ENCODE results near the gene PSMD2.
A peak's percentile ranks its signal among the peaks of the same experiment; 100 is the strongest.

PSMD2 gene

DNA sequence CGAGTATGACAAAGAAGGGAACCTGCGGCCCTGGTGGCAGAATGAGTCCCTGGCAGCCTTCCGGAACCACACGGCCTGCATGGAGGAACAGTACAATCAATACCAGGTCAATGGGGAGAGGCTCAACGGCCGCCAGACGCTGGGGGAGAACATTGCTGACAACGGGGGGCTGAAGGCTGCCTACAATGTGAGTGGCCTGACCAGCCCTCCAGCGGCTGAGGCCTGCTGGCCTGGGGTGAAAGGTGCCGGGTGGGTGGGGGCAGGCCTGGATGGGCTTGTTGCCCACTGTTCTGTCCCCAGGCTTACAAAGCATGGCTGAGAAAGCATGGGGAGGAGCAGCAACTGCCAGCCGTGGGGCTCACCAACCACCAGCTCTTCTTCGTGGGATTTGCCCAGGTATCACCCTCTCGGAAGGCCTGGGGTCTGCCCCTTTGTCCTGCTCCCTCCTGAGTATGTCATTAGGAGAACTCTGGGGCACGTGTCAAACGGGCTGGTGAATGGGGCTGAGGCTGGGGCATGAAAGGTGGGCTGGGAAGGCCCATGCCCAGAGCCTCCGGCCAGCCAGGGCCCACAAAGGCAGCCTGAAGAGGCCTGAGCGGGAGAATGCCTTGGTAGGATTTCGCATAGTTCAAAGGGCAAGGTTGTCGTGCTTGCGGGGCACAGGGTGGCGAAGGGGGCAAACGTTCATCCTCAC is 7.8 kb upstream of the PSMD2 start:
- peaks cover 18% of the 10 kb centered on the region for H3K27me3 Mint-ChIP-seq
- no peaks in the 10 kb centered on the region for H3K4me1 Mint-ChIP-seq
- no peaks in the 10 kb centered on the region for H3K9me3 Mint-ChIP-seq
- DNase-seq (ENCODE audit: low spot score in 2 of 2) (no peak), ATAC-seq (replicated peaks; ENCODE audit: extremely low read depth, poor library complexity, severe bottlenecking) (no peak)
- no peak overlapping the region for H3K4me3 Mint-ChIP-seq
- H3K36me3 Mint-ChIP-seq (ENCODE audit: insufficient read depth): no peaks in the 10 kb centered on the region
- peak overlapping the region; percentile 46 for H3K27ac Mint-ChIP-seq (ENCODE audit: low read depth)

DNA sequence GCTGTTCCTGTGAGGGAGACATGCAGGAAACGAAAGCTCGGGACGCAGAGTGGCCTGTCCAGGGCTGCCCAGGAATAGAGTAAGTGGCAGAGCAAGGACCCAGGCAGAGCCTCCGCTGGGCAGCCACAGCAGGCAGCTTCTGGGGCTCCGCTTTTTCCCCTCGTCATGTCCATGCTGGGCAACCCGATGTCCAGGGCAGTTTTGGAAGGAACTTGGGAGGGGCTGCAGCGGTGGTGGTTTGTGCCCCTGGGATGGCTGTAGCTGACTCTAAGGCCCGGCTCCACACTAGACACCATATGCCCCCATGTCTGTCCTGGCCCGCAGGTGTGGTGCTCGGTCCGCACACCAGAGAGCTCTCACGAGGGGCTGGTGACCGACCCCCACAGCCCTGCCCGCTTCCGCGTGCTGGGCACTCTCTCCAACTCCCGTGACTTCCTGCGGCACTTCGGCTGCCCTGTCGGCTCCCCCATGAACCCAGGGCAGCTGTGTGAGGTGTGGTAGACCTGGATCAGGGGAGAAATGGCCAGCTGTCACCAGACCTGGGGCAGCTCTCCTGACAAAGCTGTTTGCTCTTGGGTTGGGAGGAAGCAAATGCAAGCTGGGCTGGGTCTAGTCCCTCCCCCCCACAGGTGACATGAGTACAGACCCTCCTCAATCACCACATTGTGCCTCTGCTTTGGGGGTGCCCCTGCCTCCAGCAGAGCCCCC is 7.1 kb upstream of the PSMD2 start:
- no peaks in the 10 kb centered on the region for H3K36me3 Mint-ChIP-seq (ENCODE audit: insufficient read depth)
- no peak for DNase-seq (ENCODE audit: low spot score in 2 of 2)
- ATAC-seq (replicated peaks; ENCODE audit: extremely low read depth, poor library complexity, severe bottlenecking): no peak
- no peaks in the 10 kb centered on the region for H3K4me1 Mint-ChIP-seq
- no peak overlapping the region for H3K4me3 Mint-ChIP-seq
- peak overlapping the region; percentile 46 for H3K27ac Mint-ChIP-seq (ENCODE audit: low read depth)
- peaks cover 11% of the 10 kb centered on the region for H3K27me3 Mint-ChIP-seq
- H3K9me3 Mint-ChIP-seq: no peaks in the 10 kb centered on the region

DNA sequence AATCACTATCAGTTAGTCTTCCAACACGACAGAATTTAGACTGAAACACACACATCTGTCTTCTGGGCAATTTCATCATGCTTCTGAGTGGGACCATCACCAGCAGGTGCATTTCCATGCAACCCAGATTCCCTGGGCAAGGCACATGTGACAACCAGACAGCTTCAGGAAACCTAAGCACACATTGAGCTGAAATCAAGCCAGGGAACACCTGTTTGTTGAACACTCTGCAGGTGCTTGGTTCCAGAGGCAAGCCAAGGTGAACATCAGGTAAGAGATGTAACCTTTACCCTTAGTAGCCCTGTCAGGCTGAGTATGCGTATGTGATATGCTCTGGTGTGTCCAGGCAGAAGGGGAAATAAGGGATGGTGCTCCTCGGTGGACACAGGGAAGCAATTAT is 3.3 kb upstream of the PSMD2 start:
- ATAC-seq (replicated peaks; ENCODE audit: extremely low read depth, poor library complexity, severe bottlenecking) (no peak), DNase-seq (ENCODE audit: low spot score in 2 of 2) (no peak)
- no peak overlapping the region for H3K27ac Mint-ChIP-seq (ENCODE audit: low read depth)
- H3K4me3 Mint-ChIP-seq: no peak overlapping the region
- H3K27me3 Mint-ChIP-seq: no peaks in the 10 kb centered on the region
- H3K9me3 Mint-ChIP-seq: no peaks in the 10 kb centered on the region
- H3K4me1 Mint-ChIP-seq: peaks cover 19% of the 10 kb centered on the region
- H3K36me3 Mint-ChIP-seq (ENCODE audit: insufficient read depth): peaks cover 20% of the 10 kb centered on the region

DNA sequence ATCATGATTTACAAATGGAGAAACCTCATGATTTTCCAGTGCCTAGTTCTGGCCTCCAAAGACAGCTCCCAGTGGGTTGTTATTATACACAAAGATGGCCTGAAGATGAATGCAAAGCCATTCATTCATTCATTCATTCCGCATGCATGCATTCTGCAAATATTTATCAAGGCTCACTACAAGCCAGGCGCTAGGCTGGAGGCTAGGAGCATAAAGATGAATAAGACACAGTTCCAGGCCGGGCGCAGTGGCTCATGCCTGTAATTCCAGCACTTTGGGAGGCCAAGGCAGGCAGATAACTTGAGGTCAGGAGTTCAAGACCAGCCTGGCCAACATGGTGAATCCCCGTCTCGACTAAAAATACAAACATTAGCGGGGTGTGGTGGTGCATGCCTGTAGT is 2.4 kb upstream of the PSMD2 start:
- ATAC-seq (replicated peaks; ENCODE audit: extremely low read depth, poor library complexity, severe bottlenecking) (no peak), DNase-seq (ENCODE audit: low spot score in 2 of 2) (no peak)
- no peak overlapping the region for H3K4me3 Mint-ChIP-seq
- H3K4me1 Mint-ChIP-seq: peaks cover 20% of the 10 kb centered on the region
- peaks cover 27% of the 10 kb centered on the region for H3K36me3 Mint-ChIP-seq (ENCODE audit: insufficient read depth)
- H3K9me3 Mint-ChIP-seq: no peaks in the 10 kb centered on the region
- no peaks in the 10 kb centered on the region for H3K27me3 Mint-ChIP-seq
- no peak overlapping the region for H3K27ac Mint-ChIP-seq (ENCODE audit: low read depth)

DNA sequence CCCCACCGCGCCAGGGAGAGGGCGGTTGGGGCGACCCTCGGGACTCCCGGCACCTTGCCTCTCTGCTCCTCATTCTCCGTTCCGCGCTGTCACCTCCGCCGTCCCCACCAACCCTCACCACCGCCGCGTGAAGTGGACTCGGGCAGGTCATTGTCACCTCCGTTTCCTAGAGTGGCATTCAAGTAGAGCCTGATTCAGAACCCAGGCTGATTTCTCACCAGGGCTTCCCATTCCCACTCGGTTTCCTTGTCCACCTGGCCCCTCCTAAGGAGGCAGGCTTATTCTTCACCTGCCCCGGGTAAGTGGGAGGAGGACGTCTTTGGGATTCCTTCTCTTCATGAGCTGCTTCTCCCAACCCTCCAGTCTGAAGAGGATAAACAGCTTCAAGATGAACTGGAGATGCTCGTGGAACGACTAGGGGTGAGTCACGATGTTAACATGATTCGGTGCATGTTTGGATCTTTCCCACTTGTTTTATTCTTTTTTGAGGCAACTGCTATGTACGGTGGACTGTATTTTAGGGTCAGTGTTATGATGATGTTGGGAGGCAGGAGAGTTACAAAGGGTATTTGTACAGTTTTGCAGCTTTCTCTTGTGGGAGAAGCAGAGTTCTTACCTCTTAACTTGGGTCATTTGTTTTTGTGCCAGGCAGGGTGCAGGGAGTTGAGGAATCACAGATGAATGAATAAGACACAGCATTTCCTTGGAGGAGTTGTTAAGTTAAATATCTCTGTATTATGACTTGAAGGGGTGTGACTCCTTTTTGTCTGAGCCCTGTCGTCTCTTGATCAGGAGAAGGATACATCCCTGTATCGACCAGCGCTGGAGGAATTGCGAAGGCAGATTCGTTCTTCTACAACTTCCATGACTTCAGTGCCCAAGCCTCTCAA is 692 bp downstream of the PSMD2 start:
- no peak for DNase-seq (ENCODE audit: low spot score in 2 of 2)
- peaks cover 25% of the 10 kb centered on the region for H3K4me1 Mint-ChIP-seq

DNA sequence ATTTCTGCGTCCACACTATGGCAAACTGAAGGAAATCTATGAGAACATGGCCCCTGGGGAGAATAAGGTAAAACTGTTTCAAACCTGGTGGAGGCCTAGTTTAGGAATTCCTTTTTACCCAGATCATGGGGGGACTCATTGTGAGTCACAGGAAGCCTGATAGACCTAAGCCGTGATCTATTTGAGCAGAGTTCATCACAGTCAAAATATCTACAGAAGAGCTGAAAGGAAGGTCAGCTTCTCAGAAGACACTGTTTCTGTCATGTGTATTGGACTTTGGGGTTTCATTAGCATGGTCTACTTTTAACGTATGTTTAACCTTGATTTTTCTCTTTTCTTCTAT is 1.3 kb downstream of the PSMD2 start:
- Mint-ChIP-seq H3K27ac (ENCODE audit: low read depth) (no peak overlapping the region), H3K4me3 (peak overlapping the region; percentile 93), H3K4me1 (peaks cover 25% of the 10 kb centered on the region), H3K9me3 (no peaks in the 10 kb centered on the region), H3K27me3 (no peaks in the 10 kb centered on the region), H3K36me3 (ENCODE audit: insufficient read depth) (peaks cover 55% of the 10 kb centered on the region)
- no peak for ATAC-seq (replicated peaks; ENCODE audit: extremely low read depth, poor library complexity, severe bottlenecking)
- no peak for DNase-seq (ENCODE audit: low spot score in 2 of 2)

More for the DNA sequence above, 692 bp downstream of the PSMD2 start:
- Mint-ChIP-seq H3K27ac (ENCODE audit: low read depth) (peak overlapping the region; percentile 99), H3K4me3 (peak overlapping the region; percentile 93), H3K27me3 (no peaks in the 10 kb centered on the region), H3K9me3 (no peaks in the 10 kb centered on the region), H3K36me3 (ENCODE audit: insufficient read depth) (peaks cover 50% of the 10 kb centered on the region)
- no peak for ATAC-seq (replicated peaks; ENCODE audit: extremely low read depth, poor library complexity, severe bottlenecking)

DNA sequence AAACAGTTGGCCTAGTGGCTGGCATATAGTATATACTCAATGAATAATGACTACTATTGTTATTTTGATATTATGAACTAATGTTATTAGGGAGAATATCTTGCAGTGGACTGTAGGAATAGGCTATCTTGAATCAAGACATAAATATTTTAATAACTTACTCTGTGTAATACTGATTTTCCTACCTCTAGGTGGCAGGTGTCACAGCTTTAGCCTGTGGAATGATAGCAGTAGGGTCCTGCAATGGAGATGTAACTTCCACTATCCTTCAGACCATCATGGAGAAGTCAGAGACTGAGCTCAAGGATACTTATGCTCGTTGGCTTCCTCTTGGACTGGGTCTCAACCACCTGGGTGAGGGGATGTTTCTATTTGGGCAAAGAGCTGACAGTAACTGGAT is 6.5 kb downstream of the PSMD2 start:
- peaks cover 75% of the 10 kb centered on the region for H3K36me3 Mint-ChIP-seq (ENCODE audit: insufficient read depth)
- H3K9me3 Mint-ChIP-seq: no peaks in the 10 kb centered on the region
- H3K4me3 Mint-ChIP-seq: no peak overlapping the region
- no peaks in the 10 kb centered on the region for H3K27me3 Mint-ChIP-seq
- H3K4me1 Mint-ChIP-seq: peaks cover 14% of the 10 kb centered on the region
- no peak overlapping the region for H3K27ac Mint-ChIP-seq (ENCODE audit: low read depth)
- no peak for ATAC-seq (replicated peaks; ENCODE audit: extremely low read depth, poor library complexity, severe bottlenecking)
- DNase-seq (ENCODE audit: low spot score in 2 of 2): no peak

DNA sequence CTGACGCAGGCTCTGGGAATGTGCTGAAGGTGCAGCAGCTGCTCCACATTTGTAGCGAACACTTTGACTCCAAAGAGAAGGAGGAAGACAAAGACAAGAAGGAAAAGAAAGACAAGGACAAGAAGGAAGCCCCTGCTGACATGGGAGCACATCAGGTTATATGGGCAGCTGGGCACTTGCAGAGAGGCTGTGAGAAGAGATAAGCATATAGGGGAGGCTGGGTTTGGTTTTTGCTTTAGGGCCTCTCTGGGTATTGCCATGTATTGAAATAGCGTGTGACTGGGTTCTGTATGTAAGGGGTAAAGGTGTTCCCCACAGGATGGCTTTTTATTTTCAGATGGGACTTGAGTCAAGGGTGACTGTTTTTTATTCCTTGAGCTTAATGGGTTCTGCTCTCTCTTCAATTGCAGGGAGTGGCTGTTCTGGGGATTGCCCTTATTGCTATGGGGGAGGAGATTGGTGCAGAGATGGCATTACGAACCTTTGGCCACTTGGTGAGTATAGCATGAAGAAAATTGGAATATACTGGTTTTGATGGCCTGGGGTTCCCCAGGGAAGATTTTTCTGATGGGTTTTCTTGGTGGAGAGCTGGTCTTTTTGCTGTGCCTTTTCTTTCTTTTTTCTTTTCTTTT is 7.4 kb downstream of the PSMD2 start:
- peaks cover 70% of the 10 kb centered on the region for H3K36me3 Mint-ChIP-seq (ENCODE audit: insufficient read depth)
- ATAC-seq (replicated peaks; ENCODE audit: extremely low read depth, poor library complexity, severe bottlenecking): no peak
- H3K27ac Mint-ChIP-seq (ENCODE audit: low read depth): no peak overlapping the region

DNA sequence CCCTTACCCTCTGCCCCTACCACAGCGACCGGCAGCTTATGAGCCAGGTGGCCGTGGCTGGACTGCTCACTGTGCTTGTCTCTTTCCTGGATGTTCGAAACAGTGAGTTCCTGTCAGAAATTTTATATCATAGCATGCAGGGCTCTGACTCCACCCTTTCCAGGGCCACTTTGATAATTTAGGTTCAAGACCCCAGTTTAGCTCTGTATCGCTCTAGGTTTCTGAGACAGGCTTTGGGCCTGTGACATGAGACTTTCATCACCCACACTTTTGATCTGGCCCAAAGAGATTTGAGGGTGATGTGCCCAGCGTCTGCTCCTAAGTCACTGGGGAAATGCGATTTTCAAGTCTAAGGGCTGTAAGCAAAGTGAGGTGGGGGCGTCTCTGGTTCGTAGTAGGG is 8.9 kb downstream of the PSMD2 start:
- Mint-ChIP-seq H3K4me1 (peaks cover 11% of the 10 kb centered on the region), H3K27me3 (no peaks in the 10 kb centered on the region), H3K27ac (ENCODE audit: low read depth) (no peak overlapping the region), H3K4me3 (no peak overlapping the region), H3K9me3 (no peaks in the 10 kb centered on the region), H3K36me3 (ENCODE audit: insufficient read depth) (peaks cover 59% of the 10 kb centered on the region)
- no peak for DNase-seq (ENCODE audit: low spot score in 2 of 2)
- no peak for ATAC-seq (replicated peaks; ENCODE audit: extremely low read depth, poor library complexity, severe bottlenecking)

More for the DNA sequence above, 7.4 kb downstream of the PSMD2 start:
- Mint-ChIP-seq H3K4me1 (peaks cover 11% of the 10 kb centered on the region), H3K4me3 (no peak overlapping the region), H3K27me3 (no peaks in the 10 kb centered on the region), H3K9me3 (no peaks in the 10 kb centered on the region)
- DNase-seq (ENCODE audit: low spot score in 2 of 2): no peak

DNA sequence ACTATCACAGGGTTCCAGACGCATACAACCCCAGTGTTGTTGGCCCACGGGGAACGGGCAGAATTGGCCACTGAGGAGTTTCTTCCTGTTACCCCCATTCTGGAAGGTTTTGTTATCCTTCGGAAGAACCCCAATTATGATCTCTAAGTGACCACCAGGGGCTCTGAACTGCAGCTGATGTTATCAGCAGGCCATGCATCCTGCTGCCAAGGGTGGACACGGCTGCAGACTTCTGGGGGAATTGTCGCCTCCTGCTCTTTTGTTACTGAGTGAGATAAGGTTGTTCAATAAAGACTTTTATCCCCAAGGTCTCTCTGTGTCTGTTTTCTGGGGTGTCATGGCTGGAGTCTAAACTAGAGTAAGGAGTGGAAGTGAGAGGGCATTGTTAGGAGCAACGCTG is 9.7 kb downstream of the PSMD2 start:
- no peaks in the 10 kb centered on the region for H3K9me3 Mint-ChIP-seq
- H3K27me3 Mint-ChIP-seq: no peaks in the 10 kb centered on the region
- DNase-seq (ENCODE audit: low spot score in 2 of 2): no peak
- ATAC-seq (replicated peaks; ENCODE audit: extremely low read depth, poor library complexity, severe bottlenecking): no peak
- peaks cover 51% of the 10 kb centered on the region for H3K36me3 Mint-ChIP-seq (ENCODE audit: insufficient read depth)
- H3K27ac Mint-ChIP-seq (ENCODE audit: low read depth): no peak overlapping the region
- H3K4me3 Mint-ChIP-seq: no peak overlapping the region
- H3K4me1 Mint-ChIP-seq: peaks cover 11% of the 10 kb centered on the region

DNA sequence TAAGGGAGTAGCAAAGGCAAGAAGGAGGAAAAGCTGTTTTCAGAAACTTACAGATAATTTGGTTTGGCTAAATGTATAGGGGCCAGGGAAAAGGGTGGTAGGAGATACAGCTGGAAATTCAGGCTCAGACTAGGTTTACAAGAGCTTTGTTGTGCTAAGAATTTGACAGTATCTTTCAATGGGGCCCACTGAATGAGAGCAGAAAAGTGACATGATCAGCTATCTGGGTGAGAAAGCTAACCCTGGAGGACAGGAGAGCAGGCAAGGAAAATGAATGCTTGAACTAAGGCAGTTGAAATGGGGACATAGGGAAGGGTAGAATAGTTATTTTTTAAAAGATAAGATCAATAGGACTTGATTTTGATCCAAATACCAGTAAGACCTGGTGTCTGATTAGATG is 12.6 kb downstream of the PSMD2 start:
- DNase-seq (ENCODE audit: low spot score in 2 of 2) (no peak), ATAC-seq (replicated peaks; ENCODE audit: extremely low read depth, poor library complexity, severe bottlenecking) (no peak)
- Mint-ChIP-seq H3K27ac (ENCODE audit: low read depth) (no peak overlapping the region), H3K4me3 (no peak overlapping the region), H3K9me3 (no peaks in the 10 kb centered on the region), H3K36me3 (ENCODE audit: insufficient read depth) (peaks cover 42% of the 10 kb centered on the region), H3K4me1 (peaks cover 8% of the 10 kb centered on the region), H3K27me3 (no peaks in the 10 kb centered on the region)

DNA sequence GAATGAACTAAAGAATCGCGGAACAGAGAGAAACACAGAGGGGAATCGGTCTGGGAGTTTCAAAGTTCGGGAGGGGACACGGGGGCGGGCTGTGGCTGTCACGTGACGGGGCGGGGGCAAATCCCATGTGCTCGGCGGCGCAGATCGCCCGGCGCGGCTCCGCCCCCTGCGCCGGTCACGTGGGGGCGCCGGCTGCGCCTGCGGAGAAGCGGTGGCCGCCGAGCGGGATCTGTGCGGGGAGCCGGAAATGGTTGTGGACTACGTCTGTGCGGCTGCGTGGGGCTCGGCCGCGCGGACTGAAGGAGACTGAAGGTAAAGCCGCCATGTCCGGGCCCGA is 15.3 kb downstream of the PSMD2 start, which contains the start of gene EIF4G1:
Gene EIF4G1, plus strand, starts transcription at position 244 of the 337 bp plus-strand sequence. CDS start 1,191 bp downstream, outside the sequence.
- peak; percentile 86 for DNase-seq (ENCODE audit: low spot score in 2 of 2)
- no peaks in the 10 kb centered on the region for H3K27me3 Mint-ChIP-seq
- peaks cover 29% of the 10 kb centered on the region for H3K4me1 Mint-ChIP-seq
- no peaks in the 10 kb centered on the region for H3K9me3 Mint-ChIP-seq
- ATAC-seq (replicated peaks; ENCODE audit: extremely low read depth, poor library complexity, severe bottlenecking): peak; percentile 85
- H3K4me3 Mint-ChIP-seq: peak within 1 kb of the TSS; percentile 76
- H3K36me3 Mint-ChIP-seq (ENCODE audit: insufficient read depth): peaks cover 33% of the 10 kb centered on the region
- H3K27ac Mint-ChIP-seq (ENCODE audit: low read depth): peak within 1 kb of the TSS; percentile 84

Measured in central memory CD8-positive, alpha-beta T cell (primary cell).